HUES48 (cell line): ENCODE data around the gene RXYLT1.
"Not testable (repeated sequence)": the region's sequence is repeated elsewhere in the genome, so short reads cannot be mapped to it uniquely, and the experiment has no call there.

Experiments used
- H3K27ac ChIP-seq: one replicate; pipeline ENCODE4 v1.7.0; 2013; ENCODE audit warnings: low read depth, low read length, inconsistent platforms
- H3K27me3 ChIP-seq: 2 replicates; pipeline ENCODE4 v1.6.1; 2013; ENCODE audit warnings: mild to moderate bottlenecking, low read length; ENCODE audit not compliant: control insufficient read depth, insufficient read depth
- H3K36me3 ChIP-seq: 2 replicates; pipeline ENCODE4 v1.6.1; 2013; ENCODE audit warnings: low read length; ENCODE audit not compliant: control insufficient read depth, insufficient read depth
- H3K4me1 ChIP-seq: 2 replicates; pipeline ENCODE4 v1.6.1; 2013; ENCODE audit warnings: mild to moderate bottlenecking, low read length; ENCODE audit not compliant: control insufficient read depth, insufficient read depth
- H3K4me3 ChIP-seq: 2 replicates; pipeline ENCODE4 v1.5.1; 2013; ENCODE audit warnings: mild to moderate bottlenecking, low read depth, low read length
- H3K9ac ChIP-seq: 2 replicates; pipeline ENCODE4 v1.6.1; 2013; ENCODE audit warnings: mild to moderate bottlenecking, low read depth, low read length, moderate library complexity
- H3K9me3 ChIP-seq: 2 replicates; pipeline ENCODE4 v1.6.1; 2013; ENCODE audit warnings: low read length; ENCODE audit not compliant: control insufficient read depth, insufficient read depth

The RXYLT1 gene

GRCh38 chr12:63842750-63843149 lies 63.0 kb downstream of the RXYLT1 start:
- H3K4me1 ChIP-seq, H3K9me3 ChIP-seq, H3K9ac ChIP-seq, H3K27ac ChIP-seq, H3K36me3 ChIP-seq: not testable (repeated sequence)
- Histone ChIP-seq H3K27me3 (peaks cover 11% of the 10 kb centered on the region), H3K4me3 (peak overlapping the region; percentile 94)

GRCh38 chr12:63843254-63843720 lies 63.6 kb downstream of the RXYLT1 start:
- no peaks in the 10 kb centered on the region for H3K9me3 ChIP-seq
- no peaks in the 10 kb centered on the region for H3K36me3 ChIP-seq
- H3K4me3 ChIP-seq, result peak overlapping the region; percentile 94
- peak overlapping the region; percentile 40 for H3K27ac ChIP-seq
- H3K27me3 ChIP-seq, result peaks cover 11% of the 10 kb centered on the region
- H3K4me1 ChIP-seq, result peaks cover 7% of the 10 kb centered on the region; the same call in 1 of the 2 replicates
- peak overlapping the region; percentile 61; the same call in 1 of the 2 replicates for H3K9ac ChIP-seq

- Histone ChIP-seq H3K9me3 (no peaks in the 10 kb centered on the region), H3K9ac (peak overlapping the region; percentile 28), H3K36me3 (no peaks in the 10 kb centered on the region), H3K27ac (peak overlapping the region; percentile 57), H3K4me1 (peaks cover 7% of the 10 kb centered on the region; the same call in 1 of the 2 replicates), H3K27me3 (peaks cover 11% of the 10 kb centered on the region), H3K4me3 (peak overlapping the region; percentile 94)
These were observed 64.1 kb downstream of the RXYLT1 start for GRCh38 chr12:63843721-63844390.

- H3K9me3 ChIP-seq, result no peaks in the 10 kb centered on the region
- no peaks in the 10 kb centered on the region for H3K36me3 ChIP-seq
- H3K4me3 ChIP-seq, result peak within 1 kb of the TSS; percentile 94
- peaks cover 11% of the 10 kb centered on the region for H3K27me3 ChIP-seq
- peaks cover 7% of the 10 kb centered on the region; the same call in 1 of the 2 replicates for H3K4me1 ChIP-seq
- peak within 1 kb of the TSS; percentile 28 for H3K9ac ChIP-seq
- peak within 1 kb of the TSS; percentile 57 for H3K27ac ChIP-seq
These were observed 65.0 kb downstream of the RXYLT1 start, which contains the start of gene SRGAP1 for GRCh38 chr12:63844391-63845341. SRGAP1 (plus strand) TSS chr12:63844700; CDS start chr12:63844817, 117 bp downstream.

GRCh38 chr12:63845726-63846125 lies 66.0 kb downstream of the RXYLT1 start:
- Histone ChIP-seq H3K36me3 (no peaks in the 10 kb centered on the region), H3K9ac (no peak overlapping the region), H3K27me3 (peaks cover 11% of the 10 kb centered on the region), H3K27ac (no peak overlapping the region), H3K4me3 (peak overlapping the region; percentile 94), H3K9me3 (no peaks in the 10 kb centered on the region), H3K4me1 (peaks cover 7% of the 10 kb centered on the region; the same call in 1 of the 2 replicates)

- peaks cover 7% of the 10 kb centered on the region; the same call in 1 of the 2 replicates for H3K4me1 ChIP-seq
- peak overlapping the region; percentile 94; the same call in 1 of the 2 replicates for H3K4me3 ChIP-seq
- H3K9ac ChIP-seq, result no peak overlapping the region
- H3K27me3 ChIP-seq, result peaks cover 11% of the 10 kb centered on the region
- no peaks in the 10 kb centered on the region for H3K9me3 ChIP-seq
- H3K27ac ChIP-seq, result no peak overlapping the region
- no peaks in the 10 kb centered on the region for H3K36me3 ChIP-seq
These were observed 66.7 kb downstream of the RXYLT1 start for GRCh38 chr12:63846238-63846967.

GRCh38 chr12:63848450-63848849 lies 68.7 kb downstream of the RXYLT1 start:
- Histone ChIP-seq H3K27ac (no peak overlapping the region), H3K4me1 (peaks cover 15% of the 10 kb centered on the region), H3K27me3 (peaks cover 11% of the 10 kb centered on the region), H3K4me3 (no peak overlapping the region), H3K36me3 (no peaks in the 10 kb centered on the region), H3K9me3 (no peaks in the 10 kb centered on the region), H3K9ac (no peak overlapping the region)

- H3K27me3 ChIP-seq, result peaks cover 11% of the 10 kb centered on the region
- H3K27ac ChIP-seq, result no peak overlapping the region
- H3K9ac ChIP-seq, result no peak overlapping the region
- H3K9me3 ChIP-seq, result no peaks in the 10 kb centered on the region
- no peaks in the 10 kb centered on the region for H3K36me3 ChIP-seq
- H3K4me1 ChIP-seq, result peaks cover 20% of the 10 kb centered on the region
- no peak overlapping the region for H3K4me3 ChIP-seq
These were observed 69.5 kb downstream of the RXYLT1 start for GRCh38 chr12:63849106-63849620.

- no peak overlapping the region for H3K4me3 ChIP-seq
- peaks cover 10% of the 10 kb centered on the region for H3K27me3 ChIP-seq
- no peak overlapping the region for H3K27ac ChIP-seq
- H3K4me1 ChIP-seq, result peaks cover 20% of the 10 kb centered on the region
- no peaks in the 10 kb centered on the region for H3K9me3 ChIP-seq
- no peaks in the 10 kb centered on the region for H3K36me3 ChIP-seq
- no peak overlapping the region for H3K9ac ChIP-seq
These were observed 69.9 kb downstream of the RXYLT1 start for GRCh38 chr12:63849641-63850040.

GRCh38 chr12:63853978-63854377 lies 74.3 kb downstream of the RXYLT1 start:
- no peaks in the 10 kb centered on the region for H3K27me3 ChIP-seq
- H3K27ac ChIP-seq, result no peak overlapping the region
- no peak overlapping the region for H3K9ac ChIP-seq
- no peak overlapping the region for H3K4me3 ChIP-seq
- H3K9me3 ChIP-seq, result no peaks in the 10 kb centered on the region
- H3K36me3 ChIP-seq, result no peaks in the 10 kb centered on the region
- peaks cover 13% of the 10 kb centered on the region for H3K4me1 ChIP-seq
